Testis (tissue), 2 donors: ENCODE data around the gene BMERB1.

Source experiments
- POLR2A ChIP-seq: fragments of 450-650 bp; IDR thresholded peaks from one replicate; pipeline ENCODE4 v1.6.1; 2017; ENCODE audit warnings: antibody characterized with exemption, mild to moderate bottlenecking, moderate library complexity
- TF ChIP-seq, protein P1 (sequence below), 3 experiments: fragments of 450-650 bp in 2 of 3; fragments of 200-600 bp in 1 of 3; sonication (generic) in 1 of 3; IDR thresholded peaks; one replicate each; pipeline ENCODE4 v1.5.1; 2016 to 2019; ENCODE audit warnings: antibody characterized with exemption in 3 of 3, mild to moderate bottlenecking in 2 of 3, moderate library complexity in 1 of 3

DNA sequence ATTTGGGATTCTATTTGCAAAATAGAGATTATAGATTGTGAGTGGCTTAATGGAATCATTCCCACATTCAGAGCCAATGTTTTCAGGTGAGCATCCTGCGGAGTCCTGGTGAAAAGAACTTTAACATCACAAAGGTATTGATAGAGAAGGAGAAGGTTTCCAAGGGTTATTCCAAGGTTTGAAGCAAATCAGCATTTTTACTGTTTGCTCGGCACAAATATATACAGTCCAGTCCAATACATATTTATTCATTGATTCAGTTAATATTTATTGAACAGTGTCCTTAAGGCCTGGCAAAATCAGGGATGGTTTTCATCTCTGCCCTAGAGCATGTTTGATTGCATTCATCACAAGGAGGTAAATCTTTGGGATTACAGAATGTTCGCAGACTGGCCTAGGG, 32.4 kb upstream of the BMERB1 start:
- TF ChIP-seq, protein P1, sequence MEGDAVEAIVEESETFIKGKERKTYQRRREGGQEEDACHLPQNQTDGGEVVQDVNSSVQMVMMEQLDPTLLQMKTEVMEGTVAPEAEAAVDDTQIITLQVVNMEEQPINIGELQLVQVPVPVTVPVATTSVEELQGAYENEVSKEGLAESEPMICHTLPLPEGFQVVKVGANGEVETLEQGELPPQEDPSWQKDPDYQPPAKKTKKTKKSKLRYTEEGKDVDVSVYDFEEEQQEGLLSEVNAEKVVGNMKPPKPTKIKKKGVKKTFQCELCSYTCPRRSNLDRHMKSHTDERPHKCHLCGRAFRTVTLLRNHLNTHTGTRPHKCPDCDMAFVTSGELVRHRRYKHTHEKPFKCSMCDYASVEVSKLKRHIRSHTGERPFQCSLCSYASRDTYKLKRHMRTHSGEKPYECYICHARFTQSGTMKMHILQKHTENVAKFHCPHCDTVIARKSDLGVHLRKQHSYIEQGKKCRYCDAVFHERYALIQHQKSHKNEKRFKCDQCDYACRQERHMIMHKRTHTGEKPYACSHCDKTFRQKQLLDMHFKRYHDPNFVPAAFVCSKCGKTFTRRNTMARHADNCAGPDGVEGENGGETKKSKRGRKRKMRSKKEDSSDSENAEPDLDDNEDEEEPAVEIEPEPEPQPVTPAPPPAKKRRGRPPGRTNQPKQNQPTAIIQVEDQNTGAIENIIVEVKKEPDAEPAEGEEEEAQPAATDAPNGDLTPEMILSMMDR (IDR thresholded peaks at IDR 0.05) = no peak
- no peak for TF ChIP-seq POLR2A
